DMS 273 (cell line): ENCODE data around the gene LRRD1.
"Not testable (repeated sequence)": the region's sequence is repeated elsewhere in the genome, so short reads cannot be mapped to it uniquely, and the experiment has no call there.

Experiments used
- DNase-seq: peaks from one replicate; lab custom pipeline; 2025; ENCODE audit not compliant: unreplicated experiment; lab: John Stamatoyannopoulos, UW

The LRRD1 gene

GRCh38 chr7:92142791-92143190 is 36.2 kb downstream of the LRRD1 start:
- not testable (repeated sequence) for DNase-seq

- DNase-seq = no peak
Observed at GRCh38 chr7:92141161-92141560, 37.8 kb downstream of the LRRD1 start.

- peak; percentile 73 for DNase-seq
Observed at GRCh38 chr7:92137557-92137956, 41.4 kb downstream of the LRRD1 start.

- DNase-seq = peak; percentile 76
Observed at GRCh38 chr7:92135052-92135889, 43.7 kb downstream of the LRRD1 start.

- DNase-seq = peak; percentile 99
Observed at GRCh38 chr7:92134271-92135051, 44.5 kb downstream of the LRRD1 start, which contains the start of gene CYP51A1. Gene CYP51A1, minus strand, starts transcription at chr7:92134477. Its CDS starts 113 bp downstream, at chr7:92134364.

GRCh38 chr7:92133737-92134270 is 45.1 kb downstream of the LRRD1 start:
- DNase-seq = peak; percentile 93

- DNase-seq = peak; percentile 59
Observed at GRCh38 chr7:92133133-92133736, 45.7 kb downstream of the LRRD1 start.

- no peak for DNase-seq
Observed at GRCh38 chr7:92131764-92132330, 47.1 kb downstream of the LRRD1 start.

- DNase-seq = no peak
Observed at GRCh38 chr7:92131093-92131492, 47.8 kb downstream of the LRRD1 start.

GRCh38 chr7:92121681-92122080 is 57.3 kb downstream of the LRRD1 start:
- DNase-seq = no peak

- DNase-seq = no peak
Observed at GRCh38 chr7:92119213-92119759, 59.7 kb downstream of the LRRD1 start.

- DNase-seq = no peak
Observed at GRCh38 chr7:92116949-92117348, 62.0 kb downstream of the LRRD1 start.

- DNase-seq = peak; percentile 76
Observed at GRCh38 chr7:92115821-92116220, 63.1 kb downstream of the LRRD1 start.

GRCh38 chr7:92110857-92111256 is 68.1 kb downstream of the LRRD1 start:
- no peak for DNase-seq

GRCh38 chr7:92108821-92109220 is 70.1 kb downstream of the LRRD1 start:
- DNase-seq = no peak

- not testable (repeated sequence) for DNase-seq
Observed at GRCh38 chr7:92102862-92103261, 76.1 kb downstream of the LRRD1 start.

GRCh38 chr7:92100534-92100933 is 78.4 kb downstream of the LRRD1 start:
- no peak for DNase-seq

- DNase-seq = no peak
Observed at GRCh38 chr7:92095380-92095779, 83.6 kb downstream of the LRRD1 start.
